Body of pancreas (tissue), 4 donors: Measurements from ENCODE around the gene DNM3. TPM values are rescaled to one million over a fixed set of nuclear protein-coding genes. Genes with fewer than 3 reads are reported as not detected.

Experiments used
- ATAC-seq: fragments of 150-250 bp; one replicate; pipeline ENCODE4 v1.9.1; 2016
- DNase-seq, 4 donors: peaks; one replicate each; pipeline ENCODE4 v3.0.0-alpha.2; 2019
- H3K27ac ChIP-seq, 4 donors: fragments of 200-600 bp; sonication (generic); 1 replicate in 3 of 4; 2 replicates in 1 of 4; pipeline versions ENCODE4 v1.5.1 to v1.6.1; 2016 to 2019; ENCODE audit warnings: mild to moderate bottlenecking in 1 of 4, mixed read lengths in 1 of 4, moderate library complexity in 1 of 4
- H3K27me3 ChIP-seq, 2 donors: fragments of 200-600 bp; sonication (generic); one replicate each; pipeline ENCODE4 v1.6.0; 2016; ENCODE audit warnings: mild to moderate bottlenecking in 1 of 2
- H3K36me3 ChIP-seq, 2 donors: fragments of 200-600 bp; sonication (generic); replicated peaks in 1 of 2; 2 replicates each; pipeline ENCODE4 v1.5.1; 2016; ENCODE audit warnings: low read depth in 2 of 2; ENCODE audit not compliant: insufficient read depth in 1 of 2
- H3K4me1 ChIP-seq: fragments of 200-600 bp; sonication (generic); one replicate; pipeline ENCODE4 v1.6.0; 2016
- H3K4me3 ChIP-seq, 2 donors: fragments of 200-600 bp; sonication (generic); 1 replicate in 1 of 2; 2 replicates in 1 of 2; pipeline ENCODE4 v1.5.1; 2016 to 2019
- H3K9me3 ChIP-seq, 3 donors: fragments of 200-600 bp; sonication (generic); 1 replicate in 2 of 3; 2 replicates in 1 of 3; pipeline ENCODE4 v1.5.1; 2016
- CTCF ChIP-seq, 7 experiments: fragments of 450-650 bp in 4 of 7; fragments of 200-600 bp in 3 of 7; sonication (generic) in 3 of 7; IDR thresholded peaks; one replicate each; pipeline ENCODE4 v1.5.1; 2016 to 2019; ENCODE audit warnings: antibody characterized with exemption in 7 of 7
- POLR2A ChIP-seq, 3 donors: fragments of 450-650 bp; IDR thresholded peaks; one replicate each; pipeline ENCODE4 v1.6.1; 2016; ENCODE audit warnings: antibody characterized with exemption in 3 of 3, mild to moderate bottlenecking in 2 of 3
- WGBS, 2 donors: methylation state at CpG; one replicate each; pipeline ENCODE4 v1.1.5; 2017; 5-methylcytosine and 5-hydroxymethylcytosine counted together
- intact Hi-C: fragments of 100-400 bp; cut with DNase I; formaldehyde crosslinking; loops from one replicate; pipeline ENCODE4 v1.15.1; 2023
- total RNA-seq, 2 donors: library from RNA; depleted of rRNA; stranded (reverse); fragments of >200 nt; gene quantifications; one replicate each; pipeline ENCODE4 v1.1.0, GENCODE V29; 2016

DNM3 gene
- total RNA-seq, 2 donors from 2014 or later: 2.9 to 4.0 TPM

DNA sequence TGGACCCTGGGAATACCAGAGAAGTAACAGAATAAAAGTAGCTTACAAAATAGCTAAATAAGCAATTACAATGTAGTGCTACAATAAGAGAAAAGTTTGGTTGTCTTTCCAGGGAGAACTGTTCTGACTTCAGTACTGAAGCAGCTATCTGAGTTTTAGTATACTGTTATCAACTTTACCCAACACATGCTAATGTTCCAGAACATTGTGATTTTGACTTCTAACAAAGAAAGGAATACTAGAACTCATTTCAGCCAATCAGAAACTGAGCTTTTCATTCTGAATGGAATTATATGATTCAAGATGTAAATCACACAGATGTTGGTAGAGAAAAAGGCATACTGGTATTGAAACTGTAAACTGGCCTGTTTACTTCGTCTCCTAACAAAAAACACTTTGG, 579.1 kb downstream of the DNM3 start, which contains the start of gene C1orf105:
Gene C1orf105 (plus strand): TSS at position 301 of the 400 bp plus-strand sequence. CDS start 201 bp downstream, outside the sequence.
- 82 to 85% methylated on average over 1 of the region's 1 CpG for WGBS, 2 donors
- Histone ChIP-seq H3K4me1 (no peaks in the 10 kb centered on the region), H3K27me3 (no peaks in the 10 kb centered on the region), H3K9me3 (no peaks in the 10 kb centered on the region), H3K4me3 (no peak within 1 kb of the TSS), H3K36me3 (no peaks in the 10 kb centered on the region), H3K27ac (no peak within 1 kb of the TSS)
- ATAC-seq (no peak), DNase-seq (no peak)
- TF ChIP-seq CTCF (IDR thresholded peaks at IDR 0.05) (no peak), POLR2A (IDR thresholded peaks at IDR 0.05) (no peak)
- intact Hi-C loops: no loop called here

DNA sequence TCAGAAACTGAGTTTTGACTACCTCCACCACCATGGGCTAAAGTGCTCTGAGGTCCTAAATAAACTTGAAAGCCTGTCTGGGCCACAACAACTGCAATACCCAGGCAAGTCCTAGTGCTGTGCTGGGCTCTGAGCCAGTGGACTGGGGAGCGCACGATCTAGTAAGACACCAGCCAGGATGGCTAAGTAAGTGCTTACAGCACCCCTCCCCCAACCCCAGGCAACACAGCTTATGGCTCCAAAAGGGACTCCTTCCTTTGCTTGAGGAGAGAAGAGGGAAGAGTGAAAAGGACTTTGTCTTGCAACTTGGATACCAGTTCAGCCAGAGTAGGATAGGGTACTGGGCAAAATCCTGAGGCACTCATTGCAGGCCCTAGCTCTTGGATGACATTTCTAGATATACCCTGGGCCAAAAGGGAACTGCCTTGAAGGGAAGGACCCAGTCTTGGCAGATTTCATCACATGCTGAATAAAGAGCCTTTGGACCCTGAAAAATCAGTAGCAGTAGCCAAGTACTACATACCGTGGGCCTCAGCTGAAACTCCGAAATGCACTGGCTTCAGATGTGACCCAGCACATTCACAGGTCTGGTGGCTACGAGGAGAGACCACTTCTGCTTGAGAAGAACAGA, 580.8 kb downstream of the DNM3 start:
- DNase-seq: no peak
- H3K27ac ChIP-seq: no peak overlapping the region
- intact Hi-C loops: no loop called here
- no peak for TF ChIP-seq CTCF (IDR thresholded peaks at IDR 0.05)
- TF ChIP-seq POLR2A (IDR thresholded peaks at IDR 0.05): no peak
- no peak for ATAC-seq
- WGBS, 2 donors: 85% methylated on average over 5 of the region's 5 CpGs
- no peak overlapping the region for H3K4me3 ChIP-seq
- H3K27me3 ChIP-seq: no peaks in the 10 kb centered on the region
- H3K4me1 ChIP-seq: no peaks in the 10 kb centered on the region
- H3K36me3 ChIP-seq: no peaks in the 10 kb centered on the region
- H3K9me3 ChIP-seq: no peaks in the 10 kb centered on the region

DNA sequence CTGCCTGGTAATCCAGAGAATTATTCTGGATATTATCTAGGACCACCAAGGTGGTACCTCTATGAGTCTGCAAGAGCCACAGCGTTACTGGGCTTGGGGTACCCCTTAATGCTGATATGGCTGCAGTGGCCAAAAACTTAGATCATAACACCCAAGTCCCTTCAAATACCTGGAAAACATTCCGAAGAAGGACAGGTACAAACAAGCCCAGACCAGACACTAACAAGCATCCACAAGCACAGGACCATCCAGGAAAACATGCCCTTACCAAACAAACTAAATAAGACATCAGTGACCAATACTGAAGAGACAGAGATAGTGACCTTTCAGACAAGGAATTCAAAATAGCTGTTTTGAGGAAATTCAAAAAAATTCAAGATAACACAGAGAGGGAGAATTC, 582.0 kb downstream of the DNM3 start:
- intact Hi-C loops: no loop called here
- H3K9me3 ChIP-seq: no peaks in the 10 kb centered on the region
- no peak overlapping the region for H3K4me3 ChIP-seq

DNA sequence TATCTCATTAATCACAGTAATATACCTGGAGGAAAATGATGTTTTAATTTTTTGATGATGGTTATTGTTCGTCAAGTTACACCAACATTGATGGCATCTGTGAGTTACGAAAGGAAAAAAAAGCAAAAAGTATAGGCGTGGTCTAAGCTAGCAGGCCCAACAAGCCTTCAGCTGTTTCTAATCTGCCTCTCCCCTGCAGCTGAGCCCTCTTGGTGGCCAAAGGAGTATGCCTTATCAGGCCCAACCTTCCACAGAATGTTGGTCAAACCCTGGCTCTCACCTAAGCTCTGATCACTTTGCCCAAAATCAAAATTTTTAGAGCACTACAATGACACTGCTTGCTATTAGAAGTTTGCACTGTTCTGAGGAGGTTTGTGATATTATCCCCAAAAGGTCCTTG, 584.0 kb downstream of the DNM3 start:
- Histone ChIP-seq H3K36me3 (no peaks in the 10 kb centered on the region), H3K4me3 (no peak overlapping the region), H3K9me3 (no peaks in the 10 kb centered on the region), H3K27me3 (no peaks in the 10 kb centered on the region), H3K27ac (no peak overlapping the region), H3K4me1 (no peaks in the 10 kb centered on the region)
- intact Hi-C loops: no loop called here
- TF ChIP-seq POLR2A (IDR thresholded peaks at IDR 0.05) (no peak), CTCF (IDR thresholded peaks at IDR 0.05) (no peak)
- no peak for DNase-seq
- ATAC-seq: no peak
- WGBS, 2 donors: 88 to 90% methylated on average over 3 of the region's 3 CpGs

More for the DNA sequence above, 582.0 kb downstream of the DNM3 start:
- TF ChIP-seq CTCF (IDR thresholded peaks at IDR 0.05): no peak
- no peak for TF ChIP-seq POLR2A (IDR thresholded peaks at IDR 0.05)
- Histone ChIP-seq H3K36me3 (no peaks in the 10 kb centered on the region), H3K27me3 (no peaks in the 10 kb centered on the region), H3K4me1 (no peaks in the 10 kb centered on the region), H3K27ac (no peak overlapping the region)
- WGBS, 2 donors: 98% methylated on average over 2 of the region's 2 CpGs
- DNase-seq (no peak), ATAC-seq (no peak)

DNA sequence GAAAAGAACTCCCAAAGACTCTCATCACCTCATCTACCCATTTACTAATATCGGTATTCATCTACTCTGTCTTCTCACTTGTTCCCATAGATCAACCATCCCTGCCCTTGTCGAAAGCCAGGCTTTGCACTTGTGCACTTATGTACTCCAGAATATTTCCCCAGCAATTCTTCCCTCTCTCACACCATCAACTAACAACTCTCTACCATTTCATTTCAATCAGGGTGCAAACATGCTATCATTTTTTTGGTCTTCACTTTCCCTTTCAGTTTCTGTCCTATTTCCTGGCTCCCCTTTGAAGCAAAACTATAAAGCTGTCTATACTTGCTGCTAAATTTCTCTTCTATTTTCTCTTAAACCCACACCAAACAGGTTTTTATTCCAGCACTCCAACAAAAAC, 585.9 kb downstream of the DNM3 start:
- WGBS, 2 donors: 82 to 94% methylated on average over 2 of the region's 2 CpGs
- ATAC-seq: no peak

More for the DNA sequence above, 585.9 kb downstream of the DNM3 start:
- H3K36me3 ChIP-seq: no peaks in the 10 kb centered on the region
- no peak overlapping the region for H3K27ac ChIP-seq
- DNase-seq: no peak
- H3K4me1 ChIP-seq: peaks cover 11% of the 10 kb centered on the region
- intact Hi-C loops: no loop called here
- TF ChIP-seq CTCF (IDR thresholded peaks at IDR 0.05) (no peak), POLR2A (IDR thresholded peaks at IDR 0.05) (no peak)
- H3K4me3 ChIP-seq: no peak overlapping the region
- H3K27me3 ChIP-seq: no peaks in the 10 kb centered on the region
- H3K9me3 ChIP-seq: no peaks in the 10 kb centered on the region
